Vagina (tissue), 2 donors: ENCODE data around the gene PPP1R2B. TPM values are rescaled to one million over a fixed set of nuclear protein-coding genes. Genes with fewer than 3 reads are reported as not detected.

Experiments
- DNase-seq, 2 donors: peaks; one replicate each; pipeline ENCODE4 v3.0.0-alpha.2; 2017; ENCODE audit errors: extremely low spot score in 2 of 2
- H3K27ac ChIP-seq: fragments of 200-600 bp; sonication (generic); one replicate; pipeline ENCODE4 v1.5.1; 2019
- H3K27me3 ChIP-seq: fragments of 200-600 bp; sonication (generic); one replicate; pipeline ENCODE4 v1.5.1; 2019
- H3K36me3 ChIP-seq, 2 donors: fragments of 200-600 bp; sonication (generic); one replicate each; pipeline ENCODE4 v1.5.1; 2017 to 2019
- H3K4me1 ChIP-seq: fragments of 200-600 bp; sonication (generic); one replicate; pipeline ENCODE4 v1.5.1; 2019
- H3K4me3 ChIP-seq, 2 donors: fragments of 200-600 bp; sonication (generic); 1 replicate in 1 of 2; 2 replicates in 1 of 2; pipeline ENCODE4 v1.5.1; 2016 to 2019
- H3K9me3 ChIP-seq: fragments of 200-600 bp; sonication (generic); one replicate; pipeline ENCODE4 v1.5.1; 2019
- POLR2A ChIP-seq, 2 donors: fragments of 450-650 bp; IDR thresholded peaks; one replicate each; pipeline ENCODE4 v1.6.1; 2017; ENCODE audit warnings: antibody characterized with exemption in 2 of 2, mild to moderate bottlenecking in 2 of 2, moderate library complexity in 2 of 2
- POLR2AphosphoS5 ChIP-seq, 2 donors: sonication (generic); formaldehyde crosslinking; IDR thresholded peaks; one replicate each; pipeline ENCODE4 v1.9.0; 2017; ENCODE audit warnings: antibody characterized with exemption in 2 of 2, mild to moderate bottlenecking in 2 of 2, low read depth in 1 of 2; ENCODE audit not compliant: insufficient read depth in 1 of 2
- intact Hi-C: fragments of 100-400 bp; cut with DNase I; formaldehyde crosslinking; loops from one replicate; pipeline ENCODE4 v1.15.1; 2023
- total RNA-seq: library from RNA; depleted of rRNA; stranded (reverse); fragments of >200 nt; gene quantifications from one replicate; pipeline ENCODE4 v1.2.3, GENCODE V29; 2016
- TF ChIP-seq, protein P1 (sequence below), 3 experiments: fragments of 450-650 bp in 2 of 3; fragments of 200-600 bp in 1 of 3; sonication (generic) in 1 of 3; IDR thresholded peaks; one replicate each; pipeline ENCODE4 v1.5.1; 2017 to 2019; ENCODE audit warnings: antibody characterized with exemption in 3 of 3, mild to moderate bottlenecking in 2 of 3, moderate library complexity in 2 of 3

Gene PPP1R2B
- total RNA-seq, 1 donor from 2014 or later, result not detected

DNA sequence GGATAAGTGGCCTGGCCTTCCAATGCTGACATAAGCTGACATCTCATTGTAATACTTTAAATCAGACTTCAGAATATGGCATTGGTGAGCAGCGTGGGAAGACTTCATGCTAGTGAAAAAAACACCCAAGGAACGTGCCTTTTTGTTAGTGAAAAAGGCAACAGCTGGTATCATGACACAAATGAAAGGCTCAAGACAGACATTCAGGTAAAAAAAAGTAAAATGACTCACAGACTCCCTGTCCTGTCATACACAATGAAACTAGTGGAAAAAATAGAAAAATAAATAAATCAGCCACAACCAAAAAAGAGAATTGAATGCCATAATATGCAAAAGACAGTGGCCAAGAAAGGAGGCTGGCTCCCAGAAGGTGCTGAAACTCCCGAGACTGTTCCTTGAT is 24.4 kb upstream of the PPP1R2B start:
- H3K4me1 ChIP-seq, result no peaks in the 10 kb centered on the region
- no peak for DNase-seq
- H3K27ac ChIP-seq, result no peak overlapping the region
- TF ChIP-seq, protein P1, sequence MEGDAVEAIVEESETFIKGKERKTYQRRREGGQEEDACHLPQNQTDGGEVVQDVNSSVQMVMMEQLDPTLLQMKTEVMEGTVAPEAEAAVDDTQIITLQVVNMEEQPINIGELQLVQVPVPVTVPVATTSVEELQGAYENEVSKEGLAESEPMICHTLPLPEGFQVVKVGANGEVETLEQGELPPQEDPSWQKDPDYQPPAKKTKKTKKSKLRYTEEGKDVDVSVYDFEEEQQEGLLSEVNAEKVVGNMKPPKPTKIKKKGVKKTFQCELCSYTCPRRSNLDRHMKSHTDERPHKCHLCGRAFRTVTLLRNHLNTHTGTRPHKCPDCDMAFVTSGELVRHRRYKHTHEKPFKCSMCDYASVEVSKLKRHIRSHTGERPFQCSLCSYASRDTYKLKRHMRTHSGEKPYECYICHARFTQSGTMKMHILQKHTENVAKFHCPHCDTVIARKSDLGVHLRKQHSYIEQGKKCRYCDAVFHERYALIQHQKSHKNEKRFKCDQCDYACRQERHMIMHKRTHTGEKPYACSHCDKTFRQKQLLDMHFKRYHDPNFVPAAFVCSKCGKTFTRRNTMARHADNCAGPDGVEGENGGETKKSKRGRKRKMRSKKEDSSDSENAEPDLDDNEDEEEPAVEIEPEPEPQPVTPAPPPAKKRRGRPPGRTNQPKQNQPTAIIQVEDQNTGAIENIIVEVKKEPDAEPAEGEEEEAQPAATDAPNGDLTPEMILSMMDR (IDR thresholded peaks at IDR 0.05), result no peak
- no peak for TF ChIP-seq POLR2A (IDR thresholded peaks at IDR 0.05)
- no peak for TF ChIP-seq POLR2AphosphoS5 (IDR thresholded peaks at IDR 0.05; ENCODE audit: insufficient read depth in 1 of 2, low read depth in 1 of 2)
- no peaks in the 10 kb centered on the region for H3K27me3 ChIP-seq
- H3K4me3 ChIP-seq, result no peak overlapping the region
- no peaks in the 10 kb centered on the region for H3K36me3 ChIP-seq
- intact Hi-C loops, result no loop called here
- no peaks in the 10 kb centered on the region for H3K9me3 ChIP-seq

DNA sequence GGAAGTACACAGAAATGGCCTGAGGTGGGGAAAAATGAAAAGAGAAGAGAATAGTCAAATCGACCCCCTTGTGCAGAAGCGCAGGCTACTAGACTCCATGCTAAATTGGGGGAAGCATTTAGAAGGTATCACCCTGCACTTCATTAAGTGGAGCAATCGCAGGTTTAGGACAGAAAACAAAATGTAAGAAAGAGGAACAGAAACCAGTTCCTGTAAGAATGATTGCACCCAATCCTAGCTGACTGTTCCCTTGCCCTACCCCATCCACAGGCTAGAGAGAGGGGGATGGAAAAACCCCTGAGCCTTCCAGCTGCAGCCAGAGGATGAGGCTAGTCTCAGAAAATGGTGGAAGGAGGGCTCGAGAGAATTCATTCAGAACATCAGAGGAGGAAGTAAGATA is 23.9 kb upstream of the PPP1R2B start:
- Histone ChIP-seq H3K4me3 (no peak overlapping the region), H3K4me1 (no peaks in the 10 kb centered on the region), H3K36me3 (no peaks in the 10 kb centered on the region), H3K27ac (no peak overlapping the region), H3K27me3 (no peaks in the 10 kb centered on the region), H3K9me3 (no peaks in the 10 kb centered on the region)
- TF ChIP-seq POLR2AphosphoS5 (IDR thresholded peaks at IDR 0.05; ENCODE audit: insufficient read depth in 1 of 2, low read depth in 1 of 2), result no peak
- TF ChIP-seq, protein P1 (IDR thresholded peaks at IDR 0.05), result no peak
- TF ChIP-seq POLR2A (IDR thresholded peaks at IDR 0.05), result no peak
- DNase-seq, result no peak
- intact Hi-C loops, result no loop called here

- Histone ChIP-seq H3K27me3 (no peaks in the 10 kb centered on the region), H3K4me1 (no peaks in the 10 kb centered on the region), H3K27ac (no peak overlapping the region), H3K4me3 (no peak overlapping the region), H3K36me3 (no peaks in the 10 kb centered on the region), H3K9me3 (no peaks in the 10 kb centered on the region)
- intact Hi-C loops, result loop anchor here (5.0 kb wide), 1 partner anchor 893 kb away; no protein-coding TSS in a partner anchor
- no peak for DNase-seq
- TF ChIP-seq POLR2A (IDR thresholded peaks at IDR 0.05) (no peak), POLR2AphosphoS5 (IDR thresholded peaks at IDR 0.05; ENCODE audit: insufficient read depth in 1 of 2, low read depth in 1 of 2) (no peak)
- TF ChIP-seq, protein P1 (IDR thresholded peaks at IDR 0.05), result no peak
These were observed 15.2 kb upstream of the PPP1R2B start for GRCh38 chr5:156834916-156835315.

DNA sequence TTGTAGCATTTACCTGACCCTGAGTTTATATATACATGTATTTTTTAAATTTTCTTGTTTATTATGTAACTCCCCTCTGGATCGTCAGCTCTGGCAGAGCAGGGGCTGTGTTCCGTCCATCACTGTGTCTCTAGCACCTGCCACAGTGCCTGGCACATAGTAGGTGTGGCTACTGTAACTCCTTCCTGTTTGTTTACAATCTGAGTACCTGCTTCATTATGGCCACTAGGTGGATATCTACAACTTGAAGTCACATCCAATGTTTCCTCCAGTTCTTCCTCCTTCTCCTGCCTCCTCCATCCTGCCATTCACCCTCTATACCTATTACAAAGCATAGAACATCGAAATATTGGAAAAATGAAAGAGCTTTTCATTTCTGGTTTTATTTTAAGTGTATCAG is 14.2 kb upstream of the PPP1R2B start:
- no peaks in the 10 kb centered on the region for H3K36me3 ChIP-seq
- intact Hi-C loops, result no loop called here
- H3K4me1 ChIP-seq, result no peaks in the 10 kb centered on the region
- H3K27ac ChIP-seq, result no peak overlapping the region
- no peak overlapping the region for H3K4me3 ChIP-seq
- no peaks in the 10 kb centered on the region for H3K9me3 ChIP-seq
- TF ChIP-seq POLR2A (IDR thresholded peaks at IDR 0.05), result no peak
- TF ChIP-seq POLR2AphosphoS5 (IDR thresholded peaks at IDR 0.05; ENCODE audit: insufficient read depth in 1 of 2, low read depth in 1 of 2), result no peak
- TF ChIP-seq, protein P1 (IDR thresholded peaks at IDR 0.05), result no peak
- no peak for DNase-seq
- no peaks in the 10 kb centered on the region for H3K27me3 ChIP-seq

DNA sequence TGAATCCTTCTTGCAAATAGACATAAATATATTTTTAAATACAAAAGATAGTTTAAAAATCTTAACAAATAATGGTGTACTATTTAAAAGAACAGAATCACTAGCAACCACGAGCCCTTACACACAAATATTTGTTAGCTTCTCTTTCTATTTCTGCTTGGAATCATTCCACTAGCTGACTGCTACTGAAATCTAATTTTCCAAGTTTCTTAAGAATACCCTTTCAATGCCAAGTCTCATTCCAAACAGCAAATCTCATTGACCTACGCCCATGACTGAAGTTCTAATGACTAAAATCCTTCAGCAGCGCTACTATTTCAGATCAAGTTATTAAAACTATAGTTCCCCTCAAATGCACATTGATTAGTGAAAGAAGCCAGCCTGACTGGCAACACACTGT is 13.2 kb upstream of the PPP1R2B start:
- DNase-seq, result no peak
- Histone ChIP-seq H3K9me3 (no peaks in the 10 kb centered on the region), H3K36me3 (no peaks in the 10 kb centered on the region), H3K4me1 (no peaks in the 10 kb centered on the region), H3K4me3 (no peak overlapping the region), H3K27me3 (no peaks in the 10 kb centered on the region), H3K27ac (no peak overlapping the region)
- intact Hi-C loops, result no loop called here
- TF ChIP-seq POLR2A (IDR thresholded peaks at IDR 0.05) (no peak), POLR2AphosphoS5 (IDR thresholded peaks at IDR 0.05; ENCODE audit: insufficient read depth in 1 of 2, low read depth in 1 of 2) (no peak)
- TF ChIP-seq, protein P1 (IDR thresholded peaks at IDR 0.05), result no peak
